Measurements from ENCODE around the gene CABLES2.

Gene CABLES2

DNA sequence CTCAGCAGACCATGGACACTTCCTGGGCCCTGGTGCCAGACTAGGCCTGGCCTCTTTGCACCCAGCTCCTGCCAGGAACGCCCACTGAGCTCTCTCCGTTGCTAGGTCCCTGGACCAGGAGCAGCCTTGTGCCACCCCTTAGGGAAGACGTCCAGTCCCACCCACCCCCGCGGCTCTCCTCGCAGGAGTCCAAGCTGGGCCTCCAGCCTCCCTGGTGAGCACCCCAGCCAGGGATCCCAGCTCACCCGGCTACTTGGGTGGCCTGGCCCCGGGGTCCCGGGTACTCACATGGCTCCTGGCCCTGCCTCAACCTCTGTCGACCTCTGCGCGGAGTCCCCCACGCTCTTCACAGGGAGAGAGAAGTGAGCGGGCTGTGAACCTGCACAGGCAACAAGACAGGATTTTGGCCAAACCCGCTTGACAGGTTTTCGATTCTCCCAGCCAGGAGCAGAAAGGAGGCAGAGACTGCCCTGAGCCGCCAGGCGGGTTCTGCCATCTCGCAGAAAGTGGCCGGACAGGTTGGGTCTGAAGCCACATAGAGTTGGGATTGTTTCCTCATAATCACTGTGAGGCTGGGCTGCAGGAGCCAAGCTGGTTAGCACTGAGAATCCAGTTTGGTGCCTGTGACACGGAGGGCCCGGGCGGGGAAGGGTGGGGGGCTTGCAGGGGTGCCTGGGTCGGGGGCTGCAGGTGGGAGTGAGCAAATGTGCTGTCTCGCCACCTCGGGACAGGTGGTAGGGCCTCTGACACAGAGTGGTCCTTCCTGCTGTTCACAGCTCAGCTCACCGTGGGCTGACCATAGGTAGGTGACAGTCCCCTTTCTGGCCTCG is 20.3 kb upstream of the CABLES2 start, which contains the start of gene RBBP8NL:
Gene RBBP8NL, minus strand, starts transcription at position 368 of the 830 bp plus-strand sequence. CDS start 7,892 bp downstream, outside the sequence.
- TF ChIP-seq ZBTB7A (IDR thresholded peaks at IDR 0.05; ENCODE audit: low read depth), result no peak; the same call in 1 of the 2 replicates
- TF ChIP-seq, protein P1, sequence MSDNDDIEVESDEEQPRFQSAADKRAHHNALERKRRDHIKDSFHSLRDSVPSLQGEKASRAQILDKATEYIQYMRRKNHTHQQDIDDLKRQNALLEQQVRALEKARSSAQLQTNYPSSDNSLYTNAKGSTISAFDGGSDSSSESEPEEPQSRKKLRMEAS (IDR thresholded peaks at IDR 0.05), result peak; percentile 90
- peak; percentile 51 for TF ChIP-seq TAF1 (IDR thresholded peaks at IDR 0.05; ENCODE audit: low read depth)
- TF ChIP-seq EP300 (IDR thresholded peaks at IDR 0.05; ENCODE audit: borderline replicate concordance), result peak; percentile 89
- TF ChIP-seq TEAD4 (IDR thresholded peaks at IDR 0.05), result peak; percentile 91
- TF ChIP-seq TCF12 (IDR thresholded peaks at IDR 0.05; ENCODE audit: low read depth), result peak; percentile 96
- peak; percentile 93 for TF ChIP-seq NFIC (IDR thresholded peaks at IDR 0.05)
- TF ChIP-seq, protein P2, sequence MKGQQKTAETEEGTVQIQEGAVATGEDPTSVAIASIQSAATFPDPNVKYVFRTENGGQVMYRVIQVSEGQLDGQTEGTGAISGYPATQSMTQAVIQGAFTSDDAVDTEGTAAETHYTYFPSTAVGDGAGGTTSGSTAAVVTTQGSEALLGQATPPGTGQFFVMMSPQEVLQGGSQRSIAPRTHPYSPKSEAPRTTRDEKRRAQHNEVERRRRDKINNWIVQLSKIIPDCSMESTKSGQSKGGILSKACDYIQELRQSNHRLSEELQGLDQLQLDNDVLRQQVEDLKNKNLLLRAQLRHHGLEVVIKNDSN (IDR thresholded peaks at IDR 0.05), result peak; percentile 62; the same call in 1 of the 2 replicates
- TF ChIP-seq, protein P3, sequence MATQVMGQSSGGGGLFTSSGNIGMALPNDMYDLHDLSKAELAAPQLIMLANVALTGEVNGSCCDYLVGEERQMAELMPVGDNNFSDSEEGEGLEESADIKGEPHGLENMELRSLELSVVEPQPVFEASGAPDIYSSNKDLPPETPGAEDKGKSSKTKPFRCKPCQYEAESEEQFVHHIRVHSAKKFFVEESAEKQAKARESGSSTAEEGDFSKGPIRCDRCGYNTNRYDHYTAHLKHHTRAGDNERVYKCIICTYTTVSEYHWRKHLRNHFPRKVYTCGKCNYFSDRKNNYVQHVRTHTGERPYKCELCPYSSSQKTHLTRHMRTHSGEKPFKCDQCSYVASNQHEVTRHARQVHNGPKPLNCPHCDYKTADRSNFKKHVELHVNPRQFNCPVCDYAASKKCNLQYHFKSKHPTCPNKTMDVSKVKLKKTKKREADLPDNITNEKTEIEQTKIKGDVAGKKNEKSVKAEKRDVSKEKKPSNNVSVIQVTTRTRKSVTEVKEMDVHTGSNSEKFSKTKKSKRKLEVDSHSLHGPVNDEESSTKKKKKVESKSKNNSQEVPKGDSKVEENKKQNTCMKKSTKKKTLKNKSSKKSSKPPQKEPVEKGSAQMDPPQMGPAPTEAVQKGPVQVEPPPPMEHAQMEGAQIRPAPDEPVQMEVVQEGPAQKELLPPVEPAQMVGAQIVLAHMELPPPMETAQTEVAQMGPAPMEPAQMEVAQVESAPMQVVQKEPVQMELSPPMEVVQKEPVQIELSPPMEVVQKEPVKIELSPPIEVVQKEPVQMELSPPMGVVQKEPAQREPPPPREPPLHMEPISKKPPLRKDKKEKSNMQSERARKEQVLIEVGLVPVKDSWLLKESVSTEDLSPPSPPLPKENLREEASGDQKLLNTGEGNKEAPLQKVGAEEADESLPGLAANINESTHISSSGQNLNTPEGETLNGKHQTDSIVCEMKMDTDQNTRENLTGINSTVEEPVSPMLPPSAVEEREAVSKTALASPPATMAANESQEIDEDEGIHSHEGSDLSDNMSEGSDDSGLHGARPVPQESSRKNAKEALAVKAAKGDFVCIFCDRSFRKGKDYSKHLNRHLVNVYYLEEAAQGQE (IDR thresholded peaks at IDR 0.05; ENCODE audit: low read depth), result no peak
- peak; percentile 52 for TF ChIP-seq RAD21 (IDR thresholded peaks at IDR 0.05; ENCODE audit: low read depth)
- TF ChIP-seq EGR1 (IDR thresholded peaks at IDR 0.05), result peak; percentile 26; the same call in 1 of the 2 replicates
- peak; percentile 89 for TF ChIP-seq YY1 (IDR thresholded peaks at IDR 0.05; ENCODE audit: low read depth)
- TF ChIP-seq FOXM1 (IDR thresholded peaks at IDR 0.05; ENCODE audit: borderline replicate concordance, low read depth), result peak; percentile 77; the same call in 1 of the 2 replicates
- peak; percentile 85 for TF ChIP-seq CEBPB (IDR thresholded peaks at IDR 0.05)
- TF ChIP-seq CREB1 (IDR thresholded peaks at IDR 0.05; ENCODE audit: low read depth), result peak; percentile 62

DNA sequence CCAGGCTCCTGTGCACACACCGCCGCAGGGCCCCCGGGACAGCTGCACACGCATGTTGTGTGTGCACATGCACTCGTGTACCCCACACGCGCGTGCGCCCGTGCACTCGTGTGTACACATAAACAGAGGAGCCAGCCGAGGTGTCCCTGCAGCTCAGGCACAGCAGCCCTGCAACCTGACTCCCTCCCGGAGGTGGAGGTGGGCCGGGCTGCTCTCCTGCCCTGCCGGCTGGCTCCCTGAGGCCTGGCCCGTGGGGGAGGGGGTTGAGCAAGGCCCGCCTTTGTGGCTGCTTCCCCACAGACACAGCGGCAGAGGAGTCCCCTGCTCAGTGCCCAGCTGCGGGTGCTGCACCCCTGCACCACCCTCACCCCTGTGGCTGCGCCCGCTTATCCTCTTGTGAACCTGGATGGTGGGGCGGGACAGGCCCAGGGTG is 19.6 kb upstream of the CABLES2 start:
- TF ChIP-seq, protein P3 (IDR thresholded peaks at IDR 0.05; ENCODE audit: low read depth), result no peak
- TF ChIP-seq CREB1 (IDR thresholded peaks at IDR 0.05; ENCODE audit: low read depth) (no peak), RAD21 (IDR thresholded peaks at IDR 0.05; ENCODE audit: low read depth) (no peak), EP300 (IDR thresholded peaks at IDR 0.05; ENCODE audit: borderline replicate concordance) (peak; percentile 31; the same call in 1 of the 2 replicates), EGR1 (IDR thresholded peaks at IDR 0.05) (no peak), TEAD4 (IDR thresholded peaks at IDR 0.05) (peak; percentile 22; the same call in 1 of the 2 replicates), NFIC (IDR thresholded peaks at IDR 0.05) (0 out of 2 replicates have a peak, but pooled peaks have one; percentile 12)

DNA sequence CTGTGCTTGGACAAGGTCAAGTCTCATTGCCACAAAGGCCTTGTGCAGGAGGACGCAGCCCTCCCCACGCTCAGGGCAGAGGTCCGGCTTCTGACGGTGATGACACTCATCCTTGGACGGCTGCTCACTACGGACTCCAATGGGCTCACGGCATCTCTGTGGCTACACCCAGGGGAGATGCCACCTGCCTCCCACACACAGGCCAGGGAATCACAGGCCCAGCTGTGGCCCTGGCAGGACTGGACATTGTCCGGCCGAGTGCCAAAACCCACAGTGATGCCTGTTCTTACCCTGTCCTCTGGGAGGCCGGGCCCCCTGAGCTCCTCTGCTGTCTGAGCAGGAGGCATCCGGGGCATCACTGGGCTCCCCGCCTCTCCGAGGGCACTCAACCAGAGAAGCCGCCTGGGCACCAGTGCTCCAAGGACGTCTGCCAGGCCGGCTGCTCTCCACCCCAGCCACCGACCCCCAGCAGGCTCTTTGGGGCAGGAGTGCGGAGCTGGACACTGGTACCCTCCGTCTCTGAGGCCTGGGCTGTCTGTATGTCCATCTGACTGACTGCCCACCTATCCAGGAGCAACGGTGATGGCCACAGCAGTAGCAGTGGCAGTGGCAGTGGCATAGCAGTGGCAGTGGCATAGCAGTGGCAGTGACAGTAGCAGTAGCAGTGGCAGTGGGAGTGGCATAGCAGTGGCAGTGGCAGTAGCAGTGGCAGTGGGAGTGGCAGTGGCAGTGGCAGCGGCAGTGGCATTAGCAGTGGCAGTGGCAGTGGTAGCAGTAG is 18.4 kb upstream of the CABLES2 start:
- TF ChIP-seq ZBTB7A (IDR thresholded peaks at IDR 0.05; ENCODE audit: low read depth), result no peak
- TF ChIP-seq CEBPB (IDR thresholded peaks at IDR 0.05), result no peak
- TF ChIP-seq EP300 (IDR thresholded peaks at IDR 0.05; ENCODE audit: borderline replicate concordance), result no peak
- TF ChIP-seq TAF1 (IDR thresholded peaks at IDR 0.05; ENCODE audit: low read depth), result no peak
- no peak for TF ChIP-seq NFIC (IDR thresholded peaks at IDR 0.05)
- no peak for TF ChIP-seq YY1 (IDR thresholded peaks at IDR 0.05; ENCODE audit: low read depth)
- no peak for TF ChIP-seq CREB1 (IDR thresholded peaks at IDR 0.05; ENCODE audit: low read depth)
- TF ChIP-seq FOXM1 (IDR thresholded peaks at IDR 0.05; ENCODE audit: borderline replicate concordance, low read depth), result no peak
- TF ChIP-seq, protein P3 (IDR thresholded peaks at IDR 0.05; ENCODE audit: low read depth), result no peak
- no peak for TF ChIP-seq RAD21 (IDR thresholded peaks at IDR 0.05; ENCODE audit: low read depth)
- TF ChIP-seq EGR1 (IDR thresholded peaks at IDR 0.05), result no peak
- TF ChIP-seq, protein P1 (IDR thresholded peaks at IDR 0.05), result no peak
- TF ChIP-seq, protein P2 (IDR thresholded peaks at IDR 0.05), result no peak
- no peak for TF ChIP-seq TEAD4 (IDR thresholded peaks at IDR 0.05)
- TF ChIP-seq TCF12 (IDR thresholded peaks at IDR 0.05; ENCODE audit: low read depth), result no peak
